Body of pancreas (tissue), 4 donors: ENCODE results near the gene NKD1.

Experiments used
- CTCF ChIP-seq, 7 experiments: fragments of 450-650 bp in 4 of 7; fragments of 200-600 bp in 3 of 7; sonication (generic) in 3 of 7; IDR thresholded peaks; one replicate each; pipeline ENCODE4 v1.5.1; 2016 to 2019; ENCODE audit warnings: antibody characterized with exemption in 7 of 7
- POLR2A ChIP-seq, 3 donors: fragments of 450-650 bp; IDR thresholded peaks; one replicate each; pipeline ENCODE4 v1.6.1; 2016; ENCODE audit warnings: antibody characterized with exemption in 3 of 3, mild to moderate bottlenecking in 2 of 3

- no peak for TF ChIP-seq CTCF (IDR thresholded peaks at IDR 0.05)
- no peak for TF ChIP-seq POLR2A (IDR thresholded peaks at IDR 0.05)
Measured at GRCh38 chr16:50583211-50583610, 35.0 kb downstream of the NKD1 start.
